Measurements from ENCODE around the gene EXOSC9. TPM values are rescaled to one million over a fixed set of nuclear protein-coding genes. Genes with fewer than 3 reads are reported as not detected.

Gene EXOSC9
- total RNA-seq, 3 donors from 2014 or later: 23.4 to 27.2 (median 25.2) TPM

DNA sequence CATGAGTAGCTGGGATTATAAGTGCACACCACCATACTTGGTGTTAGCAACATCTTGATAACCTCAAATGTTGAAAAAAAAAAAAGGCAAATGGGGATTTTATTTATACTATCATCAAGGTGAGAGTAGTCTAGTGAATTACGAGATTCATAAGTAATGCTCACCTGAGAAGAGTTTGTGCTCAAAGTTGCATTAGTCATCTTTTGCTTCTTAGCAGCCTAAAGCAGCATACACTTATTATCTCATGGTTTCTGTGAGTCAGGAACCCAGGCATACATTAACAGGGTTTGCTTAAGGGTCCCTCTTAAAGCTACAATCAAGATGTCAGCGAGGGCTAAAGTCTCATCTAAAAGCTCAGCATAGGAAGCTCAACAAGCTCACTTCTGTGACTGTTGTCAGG is 8.2 kb upstream of the EXOSC9 start:
- no peak overlapping the region for H3K4me3 ChIP-seq
- no peak overlapping the region for H3K27ac ChIP-seq
- TF ChIP-seq POLR2AphosphoS5 (IDR thresholded peaks at IDR 0.05) (no peak), POLR2A (IDR thresholded peaks at IDR 0.05) (no peak), CTCF (IDR thresholded peaks at IDR 0.05) (no peak)
- intact Hi-C loops (cut with DNase I; ENCODE audit: low total_unique reads): no loop called here
- no peak for DNase-seq (ENCODE audit: low spot score in 2 of 2)
- H3K9me3 ChIP-seq: no peaks in the 10 kb centered on the region
- H3K27me3 ChIP-seq: no peaks in the 10 kb centered on the region
- no peaks in the 10 kb centered on the region for H3K36me3 ChIP-seq
- no peaks in the 10 kb centered on the region for H3K4me1 ChIP-seq

- H3K9me3 ChIP-seq: no peaks in the 10 kb centered on the region
- H3K4me3 ChIP-seq: no peak overlapping the region
- no peaks in the 10 kb centered on the region for H3K36me3 ChIP-seq
- no peak overlapping the region for H3K27ac ChIP-seq
- no peak for TF ChIP-seq POLR2A (IDR thresholded peaks at IDR 0.05)
- TF ChIP-seq POLR2AphosphoS5 (IDR thresholded peaks at IDR 0.05): no peak
- TF ChIP-seq CTCF (IDR thresholded peaks at IDR 0.05): no peak
- no peaks in the 10 kb centered on the region for H3K4me1 ChIP-seq
- H3K27me3 ChIP-seq: no peaks in the 10 kb centered on the region
- intact Hi-C loops (cut with DNase I; ENCODE audit: low total_unique reads): no loop called here
- DNase-seq (ENCODE audit: low spot score in 2 of 2): no peak
These were observed 6.5 kb upstream of the EXOSC9 start for GRCh38 chr4:121794505-121795188.

DNA sequence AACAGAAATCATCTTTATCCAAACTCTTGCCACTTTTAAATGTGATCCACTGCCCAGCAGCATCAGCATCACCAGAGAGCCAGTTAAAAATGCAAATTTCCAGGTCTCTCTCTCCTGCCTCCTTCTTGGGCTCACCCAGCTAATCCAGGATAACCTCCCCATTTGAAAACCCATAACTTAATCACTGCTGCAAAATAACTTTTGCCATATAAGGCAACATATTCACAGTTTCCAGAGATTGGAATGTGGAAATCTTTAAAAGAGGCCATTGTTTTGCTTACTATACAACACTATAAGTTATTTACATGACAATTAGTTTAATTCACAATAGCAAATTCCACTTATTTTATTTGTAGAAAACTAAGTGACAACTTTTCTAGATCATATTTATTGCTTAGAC is 4.8 kb upstream of the EXOSC9 start:
- Histone ChIP-seq H3K27ac (no peak overlapping the region), H3K4me3 (no peak overlapping the region), H3K36me3 (no peaks in the 10 kb centered on the region), H3K4me1 (no peaks in the 10 kb centered on the region), H3K9me3 (no peaks in the 10 kb centered on the region), H3K27me3 (no peaks in the 10 kb centered on the region)
- no peak for TF ChIP-seq POLR2A (IDR thresholded peaks at IDR 0.05)
- no peak for TF ChIP-seq CTCF (IDR thresholded peaks at IDR 0.05)
- TF ChIP-seq POLR2AphosphoS5 (IDR thresholded peaks at IDR 0.05): no peak
- intact Hi-C loops (cut with DNase I; ENCODE audit: low total_unique reads): no loop called here
- no peak for DNase-seq (ENCODE audit: low spot score in 2 of 2)

- H3K4me3 ChIP-seq: no peak overlapping the region
- H3K9me3 ChIP-seq: no peaks in the 10 kb centered on the region
- no peaks in the 10 kb centered on the region for H3K36me3 ChIP-seq
- DNase-seq (ENCODE audit: low spot score in 2 of 2): no peak
- H3K4me1 ChIP-seq: no peaks in the 10 kb centered on the region
- H3K27ac ChIP-seq: no peak overlapping the region
- intact Hi-C loops (cut with DNase I; ENCODE audit: low total_unique reads): no loop called here
- no peaks in the 10 kb centered on the region for H3K27me3 ChIP-seq
- no peak for TF ChIP-seq CTCF (IDR thresholded peaks at IDR 0.05)
- no peak for TF ChIP-seq POLR2AphosphoS5 (IDR thresholded peaks at IDR 0.05)
- TF ChIP-seq POLR2A (IDR thresholded peaks at IDR 0.05): no peak
These were observed 1.8 kb upstream of the EXOSC9 start for GRCh38 chr4:121799208-121799823.

DNA sequence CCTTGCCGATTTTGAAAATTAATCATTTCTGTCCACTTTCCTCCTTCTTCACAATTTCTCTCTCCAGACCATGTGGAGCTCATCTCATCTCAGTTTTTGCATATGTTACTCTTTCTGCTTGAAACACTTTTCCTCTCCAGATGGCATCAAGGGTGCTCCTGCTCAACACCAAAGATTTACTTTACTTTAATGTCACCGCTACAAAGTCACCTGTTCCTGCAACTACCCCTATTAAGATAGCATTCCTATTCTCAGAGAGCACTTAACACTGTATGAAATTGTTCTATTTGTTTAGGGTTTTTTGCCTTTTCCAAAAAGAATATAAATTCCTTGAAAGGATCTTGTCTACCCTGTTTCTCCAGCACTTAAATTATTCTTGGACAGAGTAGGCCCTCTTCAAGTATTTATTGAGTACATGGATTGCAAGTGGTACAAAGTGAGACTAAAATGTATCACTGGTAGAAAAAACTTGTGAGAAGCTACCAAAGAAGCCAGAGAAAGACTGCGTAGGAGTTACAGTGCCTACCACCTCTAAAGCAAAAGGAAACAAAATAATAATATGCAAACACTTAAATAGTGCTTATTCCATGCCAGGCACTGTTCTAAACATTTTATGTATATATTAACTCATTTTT is 1.1 kb upstream of the EXOSC9 start:
- Histone ChIP-seq H3K4me3 (no peak overlapping the region), H3K27me3 (no peaks in the 10 kb centered on the region), H3K4me1 (no peaks in the 10 kb centered on the region), H3K36me3 (no peaks in the 10 kb centered on the region), H3K9me3 (no peaks in the 10 kb centered on the region), H3K27ac (no peak overlapping the region)
- TF ChIP-seq POLR2A (IDR thresholded peaks at IDR 0.05) (no peak), CTCF (IDR thresholded peaks at IDR 0.05) (no peak), POLR2AphosphoS5 (IDR thresholded peaks at IDR 0.05) (no peak)
- intact Hi-C loops (cut with DNase I; ENCODE audit: low total_unique reads): loop anchor here (5.0 kb wide), 1 partner anchor 673 kb away; no protein-coding TSS in a partner anchor
- DNase-seq (ENCODE audit: low spot score in 2 of 2): no peak

All from breast epithelium (tissue), 4 donors.